HepG2 (cell line): Measurements from ENCODE around the gene RAMP1. TPM values are rescaled to one million over a fixed set of nuclear protein-coding genes. Genes with fewer than 3 reads are reported as not detected.

ENCODE experiments used
- ARNT ChIP-seq: fragments of 450-650 bp; IDR thresholded peaks from 2 replicates; pipeline ENCODE4 v1.6.1; 2017
- CCAR2 ChIP-seq: fragments of 200-400 bp; formaldehyde crosslinking; optimal IDR thresholded peaks from 2 replicates; pipeline ENCODE3; 2018; ENCODE audit warnings: low read depth, mild to moderate bottlenecking, low read length, moderate library complexity
- EED ChIP-seq: sonication (generic); formaldehyde crosslinking; IDR thresholded peaks from 2 replicates; pipeline ENCODE4 v1.5.0; 2020; ENCODE audit warnings: mild to moderate bottlenecking, missing genetic modification reagents
- ESRRA ChIP-seq: sonication (generic); formaldehyde crosslinking; IDR thresholded peaks from 2 replicates; pipeline ENCODE4 v1.5.1; 2020; ENCODE audit warnings: mild to moderate bottlenecking, low read depth, missing genetic modification reagents
- FOXP1 ChIP-seq, 2 experiments: fragments of 450-650 bp in 1 of 2; IDR thresholded peaks; 2 replicates each; pipeline ENCODE4 v1.6.1; 2017 to 2018; ENCODE audit warnings: antibody characterized with exemption in 1 of 2
- KLF12 ChIP-seq: sonication (generic); formaldehyde crosslinking; IDR thresholded peaks from 2 replicates; pipeline ENCODE4 v1.4.0; 2020; ENCODE audit warnings: missing genetic modification reagents, borderline replicate concordance
- KMT2B ChIP-seq: IDR thresholded peaks from 2 replicates; pipeline ENCODE4 v1.6.1; 2016; ENCODE audit warnings: missing genetic modification reagents, missing compliant biosample characterization
- MED13 ChIP-seq: sonication (generic); formaldehyde crosslinking; IDR thresholded peaks from 2 replicates; pipeline ENCODE4 v1.5.0; 2020; ENCODE audit warnings: missing genetic modification reagents
- NBN ChIP-seq: fragments of 450-650 bp; conservative IDR thresholded peaks from 2 replicates; pipeline ENCODE4 v1.6.1; 2017
- NFYB ChIP-seq: sonication (generic); formaldehyde crosslinking; IDR thresholded peaks from 2 replicates; pipeline ENCODE4 v1.4.0; 2020; ENCODE audit warnings: missing genetic modification reagents
- NKX3-1 ChIP-seq: sonication (generic); formaldehyde crosslinking; IDR thresholded peaks from 2 replicates; pipeline ENCODE4 v1.5.0; 2020; ENCODE audit warnings: missing genetic modification reagents
- PCBP1 ChIP-seq: fragments of 200-400 bp; formaldehyde crosslinking; IDR thresholded peaks from 2 replicates; pipeline ENCODE4 v1.6.1; 2017; ENCODE audit warnings: mild to moderate bottlenecking, low read depth, low read length, borderline replicate concordance
- RAD51 ChIP-seq: fragments of 450-650 bp; IDR thresholded peaks from 2 replicates; pipeline ENCODE4 v1.6.1; 2016; ENCODE audit warnings: borderline replicate concordance
- REXO4 ChIP-seq: sonication (generic); formaldehyde crosslinking; IDR thresholded peaks from 2 replicates; pipeline ENCODE4 v1.8.0; 2022; ENCODE audit warnings: missing genetic modification reagents, mild to moderate bottlenecking, borderline replicate concordance
- SAP130 ChIP-seq: IDR thresholded peaks from 2 replicates; pipeline ENCODE4 v1.6.1; 2016; ENCODE audit warnings: low read depth
- SP1 ChIP-seq, 2 experiments: fragments of 450-650 bp in 1 of 2; sonication (generic) in 1 of 2; formaldehyde crosslinking in 1 of 2; IDR thresholded peaks; 2 replicates each; pipeline versions ENCODE4 v1.4.0 to v1.6.1; 2016 to 2020; ENCODE audit warnings: missing genetic modification reagents in 1 of 2
- SRSF1 ChIP-seq: fragments of 200-400 bp; formaldehyde crosslinking; optimal IDR thresholded peaks from 2 replicates; pipeline ENCODE3; 2017; ENCODE audit warnings: mild to moderate bottlenecking, low read depth, low read length, moderate library complexity
- TP53 ChIP-seq: sonication (generic); formaldehyde crosslinking; conservative IDR thresholded peaks from 2 replicates; pipeline ENCODE4 v1.4.0; 2020; ENCODE audit warnings: missing genetic modification reagents
- TRIM24 ChIP-seq: sonication (generic); formaldehyde crosslinking; IDR thresholded peaks from 2 replicates; pipeline ENCODE4 v1.8.0; 2022; ENCODE audit warnings: mild to moderate bottlenecking, missing genetic modification reagents
- YEATS4 ChIP-seq: sonication (generic); formaldehyde crosslinking; IDR thresholded peaks from 2 replicates; pipeline ENCODE4 v1.4.0; 2020; ENCODE audit warnings: missing genetic modification reagents, borderline replicate concordance
- ZBTB20 ChIP-seq: sonication (generic); formaldehyde crosslinking; IDR thresholded peaks from 2 replicates; pipeline ENCODE4 v1.8.1; 2023; ENCODE audit warnings: missing genetic modification reagents, low read depth, mild to moderate bottlenecking, borderline replicate concordance
- ZNF337 ChIP-seq: sonication (generic); formaldehyde crosslinking; IDR thresholded peaks from 2 replicates; pipeline ENCODE4 v1.5.1; 2020; ENCODE audit warnings: missing genetic modification reagents, low read depth, mild to moderate bottlenecking, borderline replicate concordance
- ZNF614 ChIP-seq: IDR thresholded peaks from 2 replicates; pipeline ENCODE4 v1.6.1; 2018; ENCODE audit warnings: missing biosample characterization, missing genetic modification reagents, inconsistent platforms, borderline replicate concordance
- ZSCAN21 ChIP-seq: sonication (generic); formaldehyde crosslinking; IDR thresholded peaks from 2 replicates; pipeline ENCODE4 v1.8.0; 2022; ENCODE audit warnings: mild to moderate bottlenecking, missing genetic modification reagents, moderate library complexity, borderline replicate concordance
- polyA plus RNA-seq, 8 experiments: library from polyadenylated mRNA; depleted of rRNA in 3 of 8; stranded (reverse) in 7 of 8; unstranded in 1 of 8; fragments of >200 nt; fragmentation: Illumina TruSeq in 4 of 8; extraction: Trizol in 4 of 8; gene quantifications; 2 replicates each; pipeline versions ENCODE4 v1.2.1 to v1.2.3, GENCODE V29; 2011 to 2016; ENCODE audit warnings: low read depth in 4 of 8, missing spikeins in 1 of 8, mixed read lengths in 1 of 8; ENCODE audit not compliant: insufficient read depth in 1 of 8
- total RNA-seq, 5 experiments: library from RNA; depleted of rRNA; stranded (reverse); fragments of >200 nt; fragmentation: Illumina TruSeq; extraction: Trizol; gene quantifications; 2 replicates each; pipeline ENCODE4 v1.2.3, GENCODE V29; 2016; ENCODE audit warnings: low read depth in 1 of 5
- TF ChIP-seq, protein P1 (sequence below): sonication (generic); formaldehyde crosslinking; IDR thresholded peaks from 2 replicates; pipeline ENCODE4 v1.4.0; 2020; ENCODE audit warnings: missing genetic modification reagents, mild to moderate bottlenecking, borderline replicate concordance
- TF ChIP-seq, protein P2 (sequence below): IDR thresholded peaks from 2 replicates; pipeline ENCODE4 v1.6.1; 2016
- TF ChIP-seq, protein P3 (sequence below): sonication (generic); formaldehyde crosslinking; IDR thresholded peaks from 2 replicates; pipeline ENCODE4 v1.5.1; 2020; ENCODE audit warnings: missing genetic modification reagents, mild to moderate bottlenecking, borderline replicate concordance

The RAMP1 gene
- total and polyA plus RNA-seq, 2 of the 13 experiments (the other 11 are each of a cell fraction or from before 2014, with no cell fraction given), result 0.29 to 0.61 TPM

DNA sequence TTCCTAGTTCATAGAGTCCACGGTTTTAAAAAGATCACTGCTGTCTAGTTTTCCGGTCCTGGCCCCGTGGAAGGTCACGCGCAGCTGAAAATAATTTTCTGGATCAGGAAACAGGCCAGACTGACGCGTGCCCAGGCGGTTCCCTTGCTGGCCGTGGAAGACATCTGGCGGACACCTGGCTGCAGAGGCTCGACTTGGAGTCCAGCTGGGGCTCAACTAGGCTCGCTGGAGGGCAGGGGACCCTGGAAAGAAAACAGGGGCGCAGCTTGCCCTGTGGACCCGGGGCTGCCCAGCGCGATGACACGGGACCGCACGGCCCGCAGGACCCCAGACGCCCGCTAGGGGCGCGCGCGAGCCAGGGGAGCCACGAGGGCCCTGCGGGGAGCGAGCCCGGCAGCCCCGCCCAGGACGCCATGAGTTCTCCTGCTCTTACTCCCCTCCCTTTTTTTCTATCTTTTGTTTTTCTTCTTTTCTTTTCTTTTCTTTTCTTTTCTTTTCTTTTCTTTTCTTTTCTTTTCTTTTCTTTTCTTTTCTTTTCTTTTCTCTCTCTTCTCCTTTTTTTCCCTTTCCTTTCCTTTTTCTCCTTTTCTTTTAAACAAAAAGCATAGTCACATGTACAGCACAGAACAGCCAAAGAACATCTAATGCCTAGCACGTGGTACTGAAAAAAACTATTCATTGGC is 64.2 kb downstream of the RAMP1 start (continued):
- no peak for TF ChIP-seq RAD51
- TF ChIP-seq NBN, result no peak
- TF ChIP-seq ZBTB20, result no peak
- TF ChIP-seq, protein P1, sequence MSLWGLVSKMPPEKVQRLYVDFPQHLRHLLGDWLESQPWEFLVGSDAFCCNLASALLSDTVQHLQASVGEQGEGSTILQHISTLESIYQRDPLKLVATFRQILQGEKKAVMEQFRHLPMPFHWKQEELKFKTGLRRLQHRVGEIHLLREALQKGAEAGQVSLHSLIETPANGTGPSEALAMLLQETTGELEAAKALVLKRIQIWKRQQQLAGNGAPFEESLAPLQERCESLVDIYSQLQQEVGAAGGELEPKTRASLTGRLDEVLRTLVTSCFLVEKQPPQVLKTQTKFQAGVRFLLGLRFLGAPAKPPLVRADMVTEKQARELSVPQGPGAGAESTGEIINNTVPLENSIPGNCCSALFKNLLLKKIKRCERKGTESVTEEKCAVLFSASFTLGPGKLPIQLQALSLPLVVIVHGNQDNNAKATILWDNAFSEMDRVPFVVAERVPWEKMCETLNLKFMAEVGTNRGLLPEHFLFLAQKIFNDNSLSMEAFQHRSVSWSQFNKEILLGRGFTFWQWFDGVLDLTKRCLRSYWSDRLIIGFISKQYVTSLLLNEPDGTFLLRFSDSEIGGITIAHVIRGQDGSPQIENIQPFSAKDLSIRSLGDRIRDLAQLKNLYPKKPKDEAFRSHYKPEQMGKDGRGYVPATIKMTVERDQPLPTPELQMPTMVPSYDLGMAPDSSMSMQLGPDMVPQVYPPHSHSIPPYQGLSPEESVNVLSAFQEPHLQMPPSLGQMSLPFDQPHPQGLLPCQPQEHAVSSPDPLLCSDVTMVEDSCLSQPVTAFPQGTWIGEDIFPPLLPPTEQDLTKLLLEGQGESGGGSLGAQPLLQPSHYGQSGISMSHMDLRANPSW (CRISPR knock-in tag), result no peak
- 0 out of 2 replicates have a peak, but pooled peaks have one; percentile 11 for TF ChIP-seq EED
- no peak for TF ChIP-seq SP1 (IDR thresholded peaks at IDR 0.05)
- TF ChIP-seq SP1 (CRISPR knock-in tag; IDR thresholded peaks at IDR 0.05), result no peak
- peak; percentile 66; the same call in 1 of the 2 replicates for TF ChIP-seq YEATS4
- TF ChIP-seq CCAR2, result no peak
- no peak for TF ChIP-seq SAP130 (CRISPR knock-in tag)
- TF ChIP-seq SRSF1, result peak; percentile 63
- no peak for TF ChIP-seq PCBP1
- TF ChIP-seq FOXP1 (IDR thresholded peaks at IDR 0.05), result no peak
- no peak for TF ChIP-seq FOXP1 (CRISPR knock-in tag; IDR thresholded peaks at IDR 0.05)
- no peak for TF ChIP-seq ZSCAN21 (CRISPR knock-in tag)
- no peak for TF ChIP-seq ZNF337 (CRISPR knock-in tag)
- TF ChIP-seq, protein P2, sequence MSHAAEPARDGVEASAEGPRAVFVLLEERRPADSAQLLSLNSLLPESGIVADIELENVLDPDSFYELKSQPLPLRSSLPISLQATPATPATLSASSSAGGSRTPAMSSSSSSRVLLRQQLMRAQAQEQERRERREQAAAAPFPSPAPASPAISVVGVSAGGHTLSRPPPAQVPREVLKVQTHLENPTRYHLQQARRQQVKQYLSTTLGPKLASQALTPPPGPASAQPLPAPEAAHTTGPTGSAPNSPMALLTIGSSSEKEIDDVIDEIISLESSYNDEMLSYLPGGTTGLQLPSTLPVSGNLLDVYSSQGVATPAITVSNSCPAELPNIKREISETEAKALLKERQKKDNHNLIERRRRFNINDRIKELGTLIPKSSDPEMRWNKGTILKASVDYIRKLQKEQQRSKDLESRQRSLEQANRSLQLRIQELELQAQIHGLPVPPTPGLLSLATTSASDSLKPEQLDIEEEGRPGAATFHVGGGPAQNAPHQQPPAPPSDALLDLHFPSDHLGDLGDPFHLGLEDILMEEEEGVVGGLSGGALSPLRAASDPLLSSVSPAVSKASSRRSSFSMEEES (CRISPR knock-in tag), result peak; percentile 37; the same call in 1 of the 2 replicates
- TF ChIP-seq KMT2B, result no peak
- no peak for TF ChIP-seq NFYB
- TF ChIP-seq, protein P3, sequence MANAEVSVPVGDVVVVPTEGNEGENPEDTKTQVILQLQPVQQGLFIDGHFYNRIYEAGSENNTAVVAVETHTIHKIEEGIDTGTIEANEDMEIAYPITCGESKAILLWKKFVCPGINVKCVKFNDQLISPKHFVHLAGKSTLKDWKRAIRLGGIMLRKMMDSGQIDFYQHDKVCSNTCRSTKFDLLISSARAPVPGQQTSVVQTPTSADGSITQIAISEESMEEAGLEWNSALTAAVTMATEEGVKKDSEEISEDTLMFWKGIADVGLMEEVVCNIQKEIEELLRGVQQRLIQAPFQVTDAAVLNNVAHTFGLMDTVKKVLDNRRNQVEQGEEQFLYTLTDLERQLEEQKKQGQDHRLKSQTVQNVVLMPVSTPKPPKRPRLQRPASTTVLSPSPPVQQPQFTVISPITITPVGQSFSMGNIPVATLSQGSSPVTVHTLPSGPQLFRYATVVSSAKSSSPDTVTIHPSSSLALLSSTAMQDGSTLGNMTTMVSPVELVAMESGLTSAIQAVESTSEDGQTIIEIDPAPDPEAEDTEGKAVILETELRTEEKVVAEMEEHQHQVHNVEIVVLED (CRISPR knock-in tag), result no peak
- no peak for TF ChIP-seq ZNF614
- TF ChIP-seq ARNT, result no peak
- TF ChIP-seq TP53, result no peak
- TF ChIP-seq MED13 (CRISPR knock-in tag), result no peak
- TF ChIP-seq KLF12 (CRISPR knock-in tag), result no peak
- peak; percentile 38; the same call in 1 of the 2 replicates for TF ChIP-seq ESRRA (CRISPR knock-in tag)
- TF ChIP-seq NKX3-1, result no peak
- no peak for TF ChIP-seq TRIM24
- TF ChIP-seq REXO4 (CRISPR knock-in tag), result no peak
